GM12865 (cell line): ENCODE results near the gene EBF3.
"Not testable (repeated sequence)": the region's sequence is repeated elsewhere in the genome, so short reads cannot be mapped to it uniquely, and the experiment has no call there.

ENCODE experiments used
- DNase-seq: peaks from one replicate; pipeline ENCODE4 v3.0.0; 2010; ENCODE audit warnings: low read depth
- H3K4me3 ChIP-seq: 2 replicates; pipeline ENCODE4 v1.5.1; 2011; ENCODE audit warnings: mild to moderate bottlenecking, low read depth, low read length, control low read depth
- CTCF ChIP-seq: IDR thresholded peaks from 2 replicates; pipeline ENCODE4 v1.5.1; 2011; ENCODE audit warnings: low read length, control low read depth, low read depth, inconsistent platforms; ENCODE audit not compliant: insufficient read depth; ENCODE audit errors: missing control alignments

The EBF3 gene

GRCh38 chr10:129927351-129928120 is 36.5 kb downstream of the EBF3 start:
- no peak overlapping the region for H3K4me3 ChIP-seq
- TF ChIP-seq CTCF: no peak
- no peak for DNase-seq

- DNase-seq: no peak
- TF ChIP-seq CTCF: no peak
- no peak overlapping the region for H3K4me3 ChIP-seq
Observed at GRCh38 chr10:129926066-129927055, 37.7 kb downstream of the EBF3 start.

GRCh38 chr10:129924375-129925085 is 39.5 kb downstream of the EBF3 start:
- no peak for DNase-seq
- H3K4me3 ChIP-seq: no peak overlapping the region
- no peak for TF ChIP-seq CTCF

GRCh38 chr10:129922598-129923123 is 41.4 kb downstream of the EBF3 start:
- no peak for DNase-seq
- TF ChIP-seq CTCF: no peak
- H3K4me3 ChIP-seq: no peak overlapping the region

GRCh38 chr10:129921801-129922597 is 42.1 kb downstream of the EBF3 start:
- no peak for DNase-seq
- no peak overlapping the region for H3K4me3 ChIP-seq
- no peak for TF ChIP-seq CTCF

- no peak for DNase-seq
- no peak overlapping the region for H3K4me3 ChIP-seq
- TF ChIP-seq CTCF: no peak
Observed at GRCh38 chr10:129921065-129921670, 42.9 kb downstream of the EBF3 start.

- not testable (repeated sequence) for DNase-seq, H3K4me3 ChIP-seq
Observed at GRCh38 chr10:129920187-129920586, 43.9 kb downstream of the EBF3 start.
